ENCODE measurements around the gene ZNF274. TPM values are rescaled to one million over a fixed set of nuclear protein-coding genes. Genes with fewer than 3 reads are reported as not detected.

ZNF274 gene
- total and polyA plus RNA-seq, 9 of the 15 experiments (the other 6 are each of a cell fraction or from before 2014, with no cell fraction given) = 5.2 to 37.0 (median 28.1) TPM

GRCh38 chr19:58228585-58229254 lies 45.9 kb downstream of the ZNF274 start, which contains the start of gene ZNF544 (continued):
- TF ChIP-seq, protein P1, sequence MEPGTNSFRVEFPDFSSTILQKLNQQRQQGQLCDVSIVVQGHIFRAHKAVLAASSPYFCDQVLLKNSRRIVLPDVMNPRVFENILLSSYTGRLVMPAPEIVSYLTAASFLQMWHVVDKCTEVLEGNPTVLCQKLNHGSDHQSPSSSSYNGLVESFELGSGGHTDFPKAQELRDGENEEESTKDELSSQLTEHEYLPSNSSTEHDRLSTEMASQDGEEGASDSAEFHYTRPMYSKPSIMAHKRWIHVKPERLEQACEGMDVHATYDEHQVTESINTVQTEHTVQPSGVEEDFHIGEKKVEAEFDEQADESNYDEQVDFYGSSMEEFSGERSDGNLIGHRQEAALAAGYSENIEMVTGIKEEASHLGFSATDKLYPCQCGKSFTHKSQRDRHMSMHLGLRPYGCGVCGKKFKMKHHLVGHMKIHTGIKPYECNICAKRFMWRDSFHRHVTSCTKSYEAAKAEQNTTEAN (CRISPR knock-in tag; IDR thresholded peaks at IDR 0.05) = no peak
- TF ChIP-seq, protein P2, sequence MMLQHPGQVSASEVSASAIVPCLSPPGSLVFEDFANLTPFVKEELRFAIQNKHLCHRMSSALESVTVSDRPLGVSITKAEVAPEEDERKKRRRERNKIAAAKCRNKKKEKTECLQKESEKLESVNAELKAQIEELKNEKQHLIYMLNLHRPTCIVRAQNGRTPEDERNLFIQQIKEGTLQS (IDR thresholded peaks at IDR 0.05) = 0 out of 2 replicates have a peak, but pooled peaks have one; percentile 23
- TF ChIP-seq, protein P2 (CRISPR knock-in tag; conservative IDR thresholded peaks at IDR 0.05) = no peak
- peak; percentile 63; the same call in 1 of the 2 replicates for TF ChIP-seq ELF2 (CRISPR knock-in tag; IDR thresholded peaks at IDR 0.05)
- TF ChIP-seq CBX1 (IDR thresholded peaks at IDR 0.05; ENCODE audit: low read depth) = no peak
- TF ChIP-seq SMARCA4 (IDR thresholded peaks at IDR 0.05) = no peak
- TF ChIP-seq TEAD1 (CRISPR knock-in tag; IDR thresholded peaks at IDR 0.05) = peak in 1 of 2 experiments; percentile 51; a peak in 1 of 4 replicates
- TF ChIP-seq, protein P3, sequence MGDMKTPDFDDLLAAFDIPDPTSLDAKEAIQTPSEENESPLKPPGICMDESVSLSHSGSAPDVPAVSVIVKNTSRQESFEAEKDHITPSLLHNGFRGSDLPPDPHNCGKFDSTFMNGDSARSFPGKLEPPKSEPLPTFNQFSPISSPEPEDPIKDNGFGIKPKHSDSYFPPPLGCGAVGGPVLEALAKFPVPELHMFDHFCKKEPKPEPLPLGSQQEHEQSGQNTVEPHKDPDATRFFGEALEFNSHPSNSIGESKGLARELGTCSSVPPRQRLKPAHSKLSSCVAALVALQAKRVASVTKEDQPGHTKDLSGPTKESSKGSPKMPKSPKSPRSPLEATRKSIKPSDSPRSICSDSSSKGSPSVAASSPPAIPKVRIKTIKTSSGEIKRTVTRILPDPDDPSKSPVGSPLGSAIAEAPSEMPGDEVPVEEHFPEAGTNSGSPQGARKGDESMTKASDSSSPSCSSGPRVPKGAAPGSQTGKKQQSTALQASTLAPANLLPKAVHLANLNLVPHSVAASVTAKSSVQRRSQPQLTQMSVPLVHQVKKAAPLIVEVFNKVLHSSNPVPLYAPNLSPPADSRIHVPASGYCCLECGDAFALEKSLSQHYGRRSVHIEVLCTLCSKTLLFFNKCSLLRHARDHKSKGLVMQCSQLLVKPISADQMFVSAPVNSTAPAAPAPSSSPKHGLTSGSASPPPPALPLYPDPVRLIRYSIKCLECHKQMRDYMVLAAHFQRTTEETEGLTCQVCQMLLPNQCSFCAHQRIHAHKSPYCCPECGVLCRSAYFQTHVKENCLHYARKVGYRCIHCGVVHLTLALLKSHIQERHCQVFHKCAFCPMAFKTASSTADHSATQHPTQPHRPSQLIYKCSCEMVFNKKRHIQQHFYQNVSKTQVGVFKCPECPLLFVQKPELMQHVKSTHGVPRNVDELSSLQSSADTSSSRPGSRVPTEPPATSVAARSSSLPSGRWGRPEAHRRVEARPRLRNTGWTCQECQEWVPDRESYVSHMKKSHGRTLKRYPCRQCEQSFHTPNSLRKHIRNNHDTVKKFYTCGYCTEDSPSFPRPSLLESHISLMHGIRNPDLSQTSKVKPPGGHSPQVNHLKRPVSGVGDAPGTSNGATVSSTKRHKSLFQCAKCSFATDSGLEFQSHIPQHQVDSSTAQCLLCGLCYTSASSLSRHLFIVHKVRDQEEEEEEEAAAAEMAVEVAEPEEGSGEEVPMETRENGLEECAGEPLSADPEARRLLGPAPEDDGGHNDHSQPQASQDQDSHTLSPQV (IDR thresholded peaks at IDR 0.05) = peak; percentile 69
- TF ChIP-seq USF1 (CRISPR knock-in tag; IDR thresholded peaks at IDR 0.05) = no peak
- peak; percentile 65 to 95 (median 92) for TF ChIP-seq YY1 (IDR thresholded peaks at IDR 0.05; ENCODE audit: borderline replicate concordance in 1 of 3, control insufficient read depth in 1 of 3, extremely low read depth in 1 of 3, insufficient read depth in 3 of 3, insufficient read length in 1 of 3, insufficient replicate concordance in 2 of 3, low read depth in 1 of 3, low read length in 2 of 3)
- no peak for TF ChIP-seq PHF21A (IDR thresholded peaks at IDR 0.05; ENCODE audit: borderline replicate concordance, low read depth)
- TF ChIP-seq STAT5A (IDR thresholded peaks at IDR 0.05; ENCODE audit: borderline replicate concordance, low read length) = no peak
- no peak for TF ChIP-seq CEBPZ (IDR thresholded peaks at IDR 0.05; ENCODE audit: borderline replicate concordance, low read depth, low read length)
- TF ChIP-seq BRF1 (IDR thresholded peaks at IDR 0.05; ENCODE audit: borderline replicate concordance, extremely low read depth, insufficient read length) = no peak
- no peak for TF ChIP-seq BCL6 (CRISPR knock-in tag; IDR thresholded peaks at IDR 0.05)
